ENCODE measurements around the gene KDM1A.

The KDM1A gene

GRCh38 chr1:23123528-23123927, 104.3 kb downstream of the KDM1A start:
- H3K4me3 Mint-ChIP-seq, result no peak overlapping the region
- H3K36me3 Mint-ChIP-seq, result no peaks in the 10 kb centered on the region
- ATAC-seq (no peak), DNase-seq (ENCODE audit: low spot score in 2 of 2) (no peak)
- H3K27ac Mint-ChIP-seq, result no peak overlapping the region
- H3K9me3 Mint-ChIP-seq, result no peaks in the 10 kb centered on the region
- H3K4me1 Mint-ChIP-seq, result peaks cover 44% of the 10 kb centered on the region

GRCh38 chr1:23124259-23125026, 105.2 kb downstream of the KDM1A start:
- no peak overlapping the region for H3K27ac Mint-ChIP-seq
- H3K4me1 Mint-ChIP-seq, result peaks cover 35% of the 10 kb centered on the region
- no peaks in the 10 kb centered on the region for H3K9me3 Mint-ChIP-seq
- no peaks in the 10 kb centered on the region for H3K36me3 Mint-ChIP-seq
- DNase-seq (ENCODE audit: low spot score in 2 of 2), result no peak
- no peak overlapping the region for H3K4me3 Mint-ChIP-seq
- ATAC-seq, result peak; percentile 13

DNA sequence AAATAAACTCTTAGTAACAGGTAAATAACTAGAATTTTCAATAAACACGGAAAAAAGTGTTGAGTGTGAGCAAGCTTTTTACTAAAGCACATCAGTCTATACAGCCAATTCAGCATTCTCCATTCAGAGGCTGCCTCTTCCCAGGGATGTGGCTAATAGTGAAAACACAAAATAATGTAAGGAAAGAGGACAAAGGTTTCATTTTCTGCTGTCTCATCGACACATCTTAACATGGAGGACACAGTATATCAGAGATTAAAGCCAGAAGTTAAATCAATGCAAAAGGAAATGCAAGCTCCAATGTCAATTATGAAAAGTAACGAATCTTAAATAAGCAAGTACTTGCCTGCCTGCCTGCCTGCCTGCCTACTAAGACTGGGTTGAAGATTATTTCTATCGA, 106.2 kb downstream of the KDM1A start:
- no peak overlapping the region for H3K4me3 Mint-ChIP-seq

DNA sequence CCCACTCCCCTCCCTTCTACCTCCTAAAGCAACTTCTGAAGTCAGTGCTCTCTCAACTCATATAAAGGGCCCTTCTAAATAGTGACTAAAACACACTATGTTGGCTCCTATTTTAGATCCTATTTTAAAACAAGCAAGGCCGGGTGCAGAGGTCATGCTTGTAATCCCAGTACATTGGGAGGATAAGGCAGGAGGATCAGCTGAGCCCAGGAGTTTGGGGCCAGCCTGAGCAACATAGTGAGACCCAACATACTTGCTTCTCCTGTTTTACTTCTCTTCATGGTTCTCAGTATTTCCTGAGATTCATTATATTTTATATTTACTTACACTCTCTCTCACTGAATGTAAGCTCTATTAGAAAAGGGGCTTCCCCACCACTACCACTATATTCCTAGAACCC, 106.9 kb downstream of the KDM1A start:
- Mint-ChIP-seq H3K9me3 (no peaks in the 10 kb centered on the region), H3K4me3 (no peak overlapping the region), H3K36me3 (no peaks in the 10 kb centered on the region), H3K4me1 (peaks cover 31% of the 10 kb centered on the region), H3K27ac (no peak overlapping the region)
- no peak for ATAC-seq
- DNase-seq (ENCODE audit: low spot score in 2 of 2), result no peak

More for the DNA sequence above, 106.2 kb downstream of the KDM1A start:
- Mint-ChIP-seq H3K4me1 (peaks cover 28% of the 10 kb centered on the region), H3K9me3 (no peaks in the 10 kb centered on the region), H3K36me3 (no peaks in the 10 kb centered on the region), H3K27ac (no peak overlapping the region)
- ATAC-seq, result no peak
- no peak for DNase-seq (ENCODE audit: low spot score in 2 of 2)

DNA sequence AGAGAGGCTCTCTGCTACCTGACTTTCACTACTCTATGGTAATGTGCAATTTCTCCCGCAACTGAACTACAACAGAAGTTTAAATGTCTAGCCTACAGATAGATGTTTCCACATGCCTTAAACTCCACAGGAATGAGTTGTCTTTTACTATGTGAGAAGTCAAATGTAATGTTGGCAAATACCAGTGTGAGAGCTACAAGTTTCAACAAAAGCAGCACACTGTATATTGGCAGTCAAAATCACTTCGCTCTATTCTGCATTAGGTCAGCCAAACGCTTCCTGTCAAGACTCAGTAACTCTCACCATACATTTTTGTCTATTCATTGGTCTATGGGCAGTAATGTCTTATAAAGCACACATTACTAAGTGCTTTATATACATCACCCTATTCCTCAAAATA, 107.5 kb downstream of the KDM1A start:
- no peaks in the 10 kb centered on the region for H3K9me3 Mint-ChIP-seq
- H3K36me3 Mint-ChIP-seq, result no peaks in the 10 kb centered on the region
- H3K27ac Mint-ChIP-seq, result no peak overlapping the region
- H3K4me1 Mint-ChIP-seq, result peaks cover 34% of the 10 kb centered on the region
- DNase-seq (ENCODE audit: low spot score in 2 of 2) (no peak), ATAC-seq (no peak)
- H3K4me3 Mint-ChIP-seq, result no peak overlapping the region

- H3K36me3 Mint-ChIP-seq, result no peaks in the 10 kb centered on the region
These were observed 110.6 kb downstream of the KDM1A start for GRCh38 chr1:23129846-23130245.

DNA sequence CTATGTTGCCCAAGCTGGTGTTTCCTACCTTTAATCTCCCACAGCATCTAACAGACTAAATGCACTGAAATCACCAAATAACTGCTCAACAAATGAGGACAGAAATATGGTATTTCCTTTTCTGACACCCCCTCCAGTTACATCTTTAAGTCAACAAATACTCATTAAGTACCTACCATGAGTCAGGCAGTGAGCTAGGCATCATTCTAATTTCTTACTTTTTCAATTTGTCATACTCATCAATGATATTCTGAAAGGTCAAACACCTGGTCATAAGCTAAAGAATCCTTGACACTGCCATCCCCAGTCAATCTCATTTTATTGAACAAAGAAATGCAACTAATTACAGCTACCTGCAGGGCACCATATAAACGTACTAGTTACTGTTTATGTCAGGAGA, 112.8 kb downstream of the KDM1A start:
- no peaks in the 10 kb centered on the region for H3K9me3 Mint-ChIP-seq
- DNase-seq (ENCODE audit: low spot score in 2 of 2) (no peak), ATAC-seq (peak; percentile 81)
- no peak overlapping the region for H3K27ac Mint-ChIP-seq
- H3K4me3 Mint-ChIP-seq, result no peak overlapping the region
- no peaks in the 10 kb centered on the region for H3K36me3 Mint-ChIP-seq
- H3K4me1 Mint-ChIP-seq, result peaks cover 11% of the 10 kb centered on the region

More at GRCh38 chr1:23129846-23130245, 110.6 kb downstream of the KDM1A start:
- no peaks in the 10 kb centered on the region for H3K9me3 Mint-ChIP-seq
- ATAC-seq (no peak), DNase-seq (ENCODE audit: low spot score in 2 of 2) (no peak)
- no peak overlapping the region for H3K27ac Mint-ChIP-seq
- no peak overlapping the region for H3K4me3 Mint-ChIP-seq
- H3K4me1 Mint-ChIP-seq, result peaks cover 30% of the 10 kb centered on the region
